Activated gamma-delta T cell (primary cell): ENCODE measurements around the gene CCDC33.

ENCODE experiments used
- DNase-seq: peaks from one replicate; lab custom pipeline; 2025; lab: John Stamatoyannopoulos, UW

CCDC33 gene

GRCh38 chr15:74208901-74209559, 27.1 kb upstream of the CCDC33 start:
- no peak for DNase-seq

DNA sequence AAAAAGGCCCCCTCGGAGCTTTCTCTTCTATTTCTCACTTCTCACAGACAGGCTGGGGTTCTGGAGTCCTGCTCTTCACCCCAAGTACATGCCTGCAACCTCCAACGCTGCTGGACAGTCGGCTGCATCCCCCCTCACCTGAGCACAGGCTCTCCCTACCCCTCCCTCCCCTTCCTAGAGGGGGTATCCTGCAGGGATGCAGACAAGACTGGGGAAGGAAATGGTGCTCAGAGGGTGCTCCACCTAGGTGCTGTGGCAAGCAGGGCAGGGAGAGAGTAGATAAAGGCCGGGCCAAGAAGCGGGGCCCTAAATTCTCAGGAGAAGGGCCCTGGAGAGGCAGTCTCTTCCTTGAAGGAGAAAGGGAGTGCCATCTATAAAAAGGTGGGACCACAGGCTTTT, 26.6 kb upstream of the CCDC33 start:
- DNase-seq: no peak

- no peak for DNase-seq
Measured at GRCh38 chr15:74209997-74210671, 26.0 kb upstream of the CCDC33 start.

- DNase-seq: no peak
Measured at GRCh38 chr15:74210729-74211128, 25.4 kb upstream of the CCDC33 start.

DNA sequence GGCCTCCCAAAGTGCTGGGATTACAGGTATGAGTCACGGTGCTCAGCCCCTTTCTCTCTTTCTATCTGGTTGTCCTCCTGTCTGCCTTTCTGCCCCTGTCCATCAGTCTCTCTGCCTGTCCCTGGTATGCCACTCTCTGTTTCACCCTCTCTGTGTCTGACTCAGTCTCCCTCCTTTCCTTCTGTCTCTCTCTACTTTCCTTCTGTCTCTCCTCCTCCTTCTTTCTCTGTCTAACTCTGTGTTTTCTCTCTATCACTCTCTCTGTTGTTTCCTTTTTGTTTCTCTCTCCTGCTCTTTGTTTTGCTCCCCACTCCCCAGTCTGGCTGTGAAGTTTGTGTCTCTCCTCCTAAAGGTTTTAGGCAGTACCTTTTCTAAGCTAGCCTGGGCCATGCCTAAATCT, 24.5 kb upstream of the CCDC33 start:
- DNase-seq: no peak

- DNase-seq: no peak
Measured at GRCh38 chr15:74212494-74212893, 23.6 kb upstream of the CCDC33 start.

DNA sequence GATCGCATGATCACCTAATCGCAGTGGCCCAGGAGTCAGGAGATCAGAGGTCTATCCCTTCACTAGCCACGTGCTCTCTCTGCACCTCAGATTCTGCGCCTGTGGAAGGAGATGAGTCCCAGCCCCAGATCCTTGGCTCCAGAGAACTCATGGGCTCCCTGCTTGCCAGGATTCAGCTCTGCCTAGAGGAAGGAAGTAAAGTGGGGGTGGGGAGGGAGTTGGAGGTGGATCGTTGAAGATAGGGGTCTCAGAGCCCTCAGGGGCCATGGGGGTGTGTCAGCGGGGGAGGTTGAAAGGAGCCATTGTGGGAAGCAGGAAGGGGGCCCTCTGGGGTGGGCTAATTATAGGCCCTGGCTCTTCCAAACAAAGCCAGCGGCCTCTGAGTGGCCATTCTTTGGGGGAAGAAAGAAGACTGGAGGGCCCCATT, 22.3 kb upstream of the CCDC33 start:
- no peak for DNase-seq

- no peak for DNase-seq
Measured at GRCh38 chr15:74214324-74215021, 21.7 kb upstream of the CCDC33 start.

DNA sequence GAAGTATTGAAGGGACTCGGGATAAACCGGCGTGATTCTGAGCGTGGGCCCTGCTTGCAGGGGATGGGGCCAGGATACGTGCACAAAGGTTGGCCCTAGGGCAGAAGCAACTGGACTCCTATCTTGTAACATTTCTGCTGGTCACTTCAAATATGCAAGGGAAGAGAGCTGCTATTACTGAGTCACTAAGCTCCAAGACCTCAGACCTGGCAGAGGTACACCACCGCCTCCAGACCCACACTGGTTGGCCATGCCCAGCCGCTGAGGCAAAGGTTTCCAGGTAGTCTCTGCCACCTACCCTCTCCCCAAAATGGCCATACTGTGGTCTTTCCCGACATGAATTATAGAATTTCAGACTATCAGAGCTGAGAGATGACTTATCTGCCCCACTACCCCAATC, 20.2 kb upstream of the CCDC33 start:
- no peak for DNase-seq

GRCh38 chr15:74216949-74217348, 19.2 kb upstream of the CCDC33 start:
- DNase-seq: no peak

DNA sequence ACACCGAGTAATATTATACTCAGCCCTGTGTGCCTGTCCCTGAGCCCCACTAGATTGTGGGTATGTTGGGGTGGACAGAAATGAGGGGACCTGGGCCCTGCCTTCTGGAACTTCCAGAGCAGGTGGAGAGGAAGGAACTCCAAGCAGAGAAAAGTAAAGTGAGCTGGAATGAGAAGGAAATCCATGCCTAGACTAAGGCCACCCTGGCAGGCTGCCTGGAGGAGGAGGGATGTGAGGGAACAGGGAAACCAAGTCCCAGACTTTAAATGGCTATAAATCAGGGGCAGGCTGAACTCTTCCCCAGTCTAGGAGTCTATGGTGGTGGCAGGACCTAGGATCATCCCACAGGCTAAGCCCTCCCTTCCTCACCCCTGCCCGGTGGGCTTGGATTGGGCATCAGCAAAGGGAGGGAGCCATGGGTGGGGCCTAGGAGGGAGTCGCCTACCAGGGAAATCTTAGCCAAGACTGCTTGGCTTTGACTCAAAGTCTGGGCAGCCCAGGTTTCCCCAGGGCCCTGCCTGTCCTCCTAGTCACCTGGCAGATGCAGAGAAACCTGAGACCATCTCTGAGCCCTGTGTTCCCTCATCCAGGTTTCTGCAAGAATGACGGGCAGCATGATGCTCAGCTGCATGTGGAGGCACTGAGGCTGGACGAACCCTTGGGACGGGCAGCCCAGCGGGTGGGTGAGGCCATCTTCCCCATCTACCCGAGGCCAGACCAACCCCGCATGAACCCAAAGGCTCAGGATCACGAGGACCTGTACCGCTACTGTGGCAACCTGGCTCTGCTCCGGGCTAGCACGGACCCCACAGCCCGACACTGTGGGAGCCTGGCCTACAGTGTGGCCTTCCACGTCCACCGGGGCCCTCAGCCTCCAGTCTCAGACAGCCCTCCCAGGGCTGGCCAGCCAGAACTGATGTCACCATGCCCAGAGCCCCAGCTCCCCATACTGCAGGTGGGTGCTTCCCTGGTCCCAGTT, 17.9 kb upstream of the CCDC33 start:
- DNase-seq: no peak

DNA sequence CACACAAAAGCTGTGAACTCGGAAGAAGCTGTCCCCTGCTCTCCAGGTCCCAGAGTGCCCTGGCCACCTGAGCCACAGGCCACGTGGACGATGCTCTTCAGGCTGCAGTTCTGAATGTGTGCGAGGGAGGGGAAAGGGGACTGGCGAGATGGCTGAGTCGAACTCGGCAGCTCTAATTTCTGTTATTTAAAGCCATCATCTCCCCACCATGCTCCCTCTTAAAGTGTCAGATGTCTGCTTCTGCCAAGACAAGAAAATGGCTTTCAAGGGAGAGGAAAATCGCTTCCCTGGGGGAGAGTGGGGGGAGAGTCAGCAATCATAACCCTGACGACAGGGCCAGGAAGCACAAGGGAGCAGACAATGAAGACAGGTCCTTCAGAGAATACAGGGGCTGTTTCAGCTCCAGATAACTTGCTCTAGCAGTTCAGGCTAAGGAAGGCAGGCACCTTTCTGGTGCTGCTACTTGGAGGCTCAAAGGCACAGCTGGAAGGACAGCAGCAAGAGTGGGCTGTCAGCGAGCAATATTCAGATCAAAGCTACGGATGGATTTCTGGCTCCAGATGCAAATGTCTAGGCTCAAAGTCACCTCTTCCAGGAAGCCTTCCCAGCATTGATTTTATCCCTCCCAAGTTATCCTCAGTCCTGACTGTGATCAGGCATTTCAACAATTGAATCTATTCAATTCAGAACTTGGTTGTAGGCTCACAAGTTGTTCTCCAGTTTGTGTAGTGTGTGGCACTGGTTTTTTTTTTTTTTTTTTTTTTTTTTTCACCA, 15.5 kb upstream of the CCDC33 start:
- no peak for DNase-seq

DNA sequence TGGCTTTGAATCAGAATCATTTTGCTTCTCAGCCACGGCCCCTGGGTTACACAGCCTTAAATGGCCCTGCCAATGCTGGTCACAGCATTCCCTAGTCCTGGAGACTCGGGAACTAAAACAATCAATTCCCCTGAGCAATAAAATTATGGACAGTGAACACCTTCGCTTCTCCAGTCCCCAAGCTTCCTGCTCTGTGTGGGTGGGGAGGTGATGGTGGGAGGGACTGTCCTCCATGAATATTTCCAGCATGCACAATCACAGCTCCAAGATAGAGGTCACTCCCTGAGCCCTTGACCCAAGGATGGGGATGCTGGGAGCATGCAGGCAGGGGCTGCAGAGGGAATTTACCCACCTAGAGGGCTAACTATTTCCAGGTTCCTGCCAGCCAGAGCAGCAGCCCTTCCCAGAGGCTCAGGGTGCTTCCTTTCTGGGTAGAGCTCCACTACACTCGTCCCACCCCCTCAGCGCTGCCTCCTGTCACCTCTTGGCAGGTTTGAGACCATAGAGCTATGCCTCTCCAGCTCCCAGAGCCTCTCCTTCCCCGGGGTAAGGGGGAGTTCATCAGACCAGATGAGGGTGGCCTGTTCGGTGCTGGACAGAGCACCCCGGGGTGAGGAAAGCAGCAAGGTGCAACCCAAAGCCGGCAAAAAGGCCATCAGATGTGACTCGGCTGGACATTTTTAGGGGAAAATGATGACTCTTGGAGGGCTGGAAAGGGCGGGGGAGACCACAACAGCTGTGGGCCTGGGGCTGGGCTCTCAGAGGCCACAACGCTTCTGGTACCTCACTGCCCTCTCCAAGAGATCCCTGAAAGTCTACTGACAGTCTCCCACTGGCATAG, 14.5 kb upstream of the CCDC33 start:
- no peak for DNase-seq

GRCh38 chr15:74222240-74223119, 13.6 kb upstream of the CCDC33 start:
- no peak for DNase-seq

DNA sequence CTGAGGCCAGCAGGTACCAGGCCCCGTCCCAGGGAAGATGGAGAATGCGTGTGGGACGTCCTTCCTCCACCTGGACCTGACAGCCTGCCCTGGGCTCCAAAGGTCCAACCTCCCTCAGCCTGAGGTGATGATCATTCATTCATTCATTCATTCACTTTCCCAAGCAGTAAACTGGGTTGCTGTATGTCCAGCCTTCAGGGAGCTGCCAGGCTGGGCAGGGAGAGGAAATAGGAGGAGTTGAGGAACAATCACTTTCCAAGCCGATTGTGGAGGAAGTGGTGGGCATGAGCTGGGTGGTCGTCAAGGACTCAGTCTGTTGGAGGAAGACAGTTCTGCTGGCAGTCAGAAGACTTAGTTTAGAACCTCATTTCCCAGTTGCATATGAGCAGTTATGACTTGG, 10.2 kb upstream of the CCDC33 start:
- DNase-seq: no peak

DNA sequence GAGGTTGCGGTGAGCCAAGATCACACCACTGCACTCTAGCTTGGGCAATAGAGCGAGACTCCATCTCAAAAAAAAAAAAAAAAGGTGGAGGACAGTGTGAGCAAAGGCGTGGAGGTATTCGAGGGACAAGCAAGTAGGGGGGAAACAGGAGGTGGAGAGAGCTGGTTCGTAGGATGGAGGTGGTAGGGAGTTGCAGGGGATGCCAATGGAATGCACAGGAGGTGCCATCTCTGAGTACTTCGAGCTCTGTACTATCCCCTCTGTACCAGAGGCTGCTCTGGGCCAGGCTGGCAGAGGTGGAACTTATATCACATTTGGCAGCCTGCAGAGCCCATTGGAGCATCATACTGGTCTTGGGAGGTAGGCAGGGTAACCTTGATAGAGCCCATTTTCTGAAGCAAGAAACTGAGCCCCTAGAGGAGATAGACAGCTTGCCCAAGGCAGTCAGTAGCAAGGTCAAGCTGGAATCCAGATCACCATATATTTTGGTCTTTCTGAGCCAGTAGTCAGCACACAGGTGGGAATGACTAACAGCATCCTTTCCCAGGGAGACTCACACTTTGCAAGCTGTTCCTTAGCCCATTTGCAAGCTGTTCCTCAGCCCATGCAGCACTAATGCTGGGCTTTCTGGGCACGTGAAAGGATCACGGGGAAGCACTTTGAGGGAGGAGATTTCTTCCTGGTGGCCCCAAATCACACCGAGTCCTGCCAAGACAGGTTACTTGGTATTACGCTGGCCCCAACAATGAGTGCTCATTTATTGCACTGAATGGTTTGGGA, 9.2 kb upstream of the CCDC33 start:
- no peak for DNase-seq

- no peak for DNase-seq
Measured at GRCh38 chr15:74227968-74228722, 8.0 kb upstream of the CCDC33 start.

- DNase-seq: no peak
Measured at GRCh38 chr15:74228723-74229081, 7.4 kb upstream of the CCDC33 start.
